Parathyroid adenoma (tissue), 2 donors: ENCODE data around the gene METTL26.

Experiments used
- H2AFZ ChIP-seq: fragments of 300-600 bp; sonication (generic); one replicate; pipeline ENCODE4 v1.7.0; 2017; ENCODE audit warnings: antibody characterized with exemption, mild to moderate bottlenecking
- H3K27ac ChIP-seq: fragments of 300-600 bp; sonication (generic); one replicate; pipeline ENCODE4 v1.7.0; 2017
- H3K27me3 ChIP-seq: fragments of 300-600 bp; sonication (generic); one replicate; pipeline ENCODE4 v1.7.0; 2017; ENCODE audit warnings: low read length; ENCODE audit not compliant: control insufficient read depth, insufficient read depth
- H3K36me3 ChIP-seq: fragments of 300-600 bp; sonication (generic); one replicate; pipeline ENCODE4 v1.7.0; 2017; ENCODE audit warnings: low read length; ENCODE audit not compliant: control insufficient read depth, insufficient read depth
- H3K4me1 ChIP-seq: fragments of 300-600 bp; sonication (generic); one replicate; pipeline ENCODE4 v1.7.0; 2017; ENCODE audit warnings: control low read depth
- H3K4me2 ChIP-seq: fragments of 300-600 bp; sonication (generic); one replicate; pipeline ENCODE4 v1.7.0; 2017; ENCODE audit warnings: low read length
- H3K4me3 ChIP-seq: fragments of 300-600 bp; sonication (generic); one replicate; pipeline ENCODE4 v1.7.0; 2017; ENCODE audit warnings: low read depth, low read length
- H3K79me2 ChIP-seq: fragments of 300-600 bp; sonication (generic); one replicate; pipeline ENCODE4 v1.7.0; 2017; ENCODE audit warnings: control low read depth
- H3K9ac ChIP-seq: fragments of 300-600 bp; sonication (generic); one replicate; pipeline ENCODE4 v1.7.0; 2017; ENCODE audit warnings: mild to moderate bottlenecking
- H3K9me3 ChIP-seq: fragments of 300-600 bp; sonication (generic); one replicate; pipeline ENCODE4 v1.7.0; 2017; ENCODE audit warnings: low read length; ENCODE audit not compliant: control insufficient read depth
- CTCF ChIP-seq: fragments of 300-600 bp; sonication (generic); IDR thresholded peaks from one replicate; pipeline ENCODE4 v1.7.0; 2017; ENCODE audit warnings: antibody characterized with exemption, mild to moderate bottlenecking
- donor health status: primary hyperparathyroidism.

Gene METTL26

GRCh38 chr16:674214-674881, 38.2 kb upstream of the METTL26 start:
- no peaks in the 10 kb centered on the region for H3K9me3 ChIP-seq
- no peak overlapping the region for H3K9ac ChIP-seq
- no peaks in the 10 kb centered on the region for H3K4me1 ChIP-seq
- no peaks in the 10 kb centered on the region for H3K36me3 ChIP-seq
- H3K79me2 ChIP-seq = no peaks in the 10 kb centered on the region
- H2AFZ ChIP-seq = no peak overlapping the region
- no peak overlapping the region for H3K27ac ChIP-seq
- no peaks in the 10 kb centered on the region for H3K27me3 ChIP-seq
- TF ChIP-seq CTCF = no peak
- H3K4me3 ChIP-seq = no peak overlapping the region
- H3K4me2 ChIP-seq = no peak overlapping the region

- no peak overlapping the region for H2AFZ ChIP-seq
- no peaks in the 10 kb centered on the region for H3K27me3 ChIP-seq
- H3K36me3 ChIP-seq = no peaks in the 10 kb centered on the region
- no peak for TF ChIP-seq CTCF
- H3K9ac ChIP-seq = no peak overlapping the region
- H3K9me3 ChIP-seq = no peaks in the 10 kb centered on the region
- H3K79me2 ChIP-seq = no peaks in the 10 kb centered on the region
- peaks cover 3% of the 10 kb centered on the region for H3K4me1 ChIP-seq
- no peak overlapping the region for H3K27ac ChIP-seq
- H3K4me2 ChIP-seq = no peak overlapping the region
- H3K4me3 ChIP-seq = no peak overlapping the region
These were observed 37.4 kb upstream of the METTL26 start for GRCh38 chr16:673399-673991.

- Histone ChIP-seq H2AFZ (no peak overlapping the region), H3K4me1 (peaks cover 3% of the 10 kb centered on the region), H3K4me2 (no peak overlapping the region), H3K79me2 (no peaks in the 10 kb centered on the region), H3K27ac (no peak overlapping the region), H3K36me3 (no peaks in the 10 kb centered on the region), H3K27me3 (no peaks in the 10 kb centered on the region), H3K9ac (no peak overlapping the region), H3K4me3 (no peak overlapping the region), H3K9me3 (no peaks in the 10 kb centered on the region)
- TF ChIP-seq CTCF = no peak
These were observed 36.7 kb upstream of the METTL26 start for GRCh38 chr16:672851-673250.

GRCh38 chr16:672371-672770, 36.3 kb upstream of the METTL26 start:
- Histone ChIP-seq H3K9me3 (no peaks in the 10 kb centered on the region), H3K79me2 (peaks cover under 1% of the 10 kb centered on the region), H3K27ac (no peak overlapping the region), H3K27me3 (no peaks in the 10 kb centered on the region), H3K36me3 (no peaks in the 10 kb centered on the region), H3K9ac (no peak overlapping the region), H3K4me1 (peaks cover 7% of the 10 kb centered on the region), H3K4me3 (no peak overlapping the region), H3K4me2 (no peak overlapping the region), H2AFZ (no peak overlapping the region)
- no peak for TF ChIP-seq CTCF
